A549 treated with GW870086 at 1 μM for 4 hours (cell line): Measurements from ENCODE around the gene TMEM213. TPM values are rescaled to one million over a fixed set of nuclear protein-coding genes. Genes with fewer than 3 reads are reported as not detected.

ENCODE experiments used
- total RNA-seq: library from RNA; stranded (reverse); fragments of 200-300 nt; extraction: Qiagen RNA extraction; gene quantifications from 5 replicates; pipeline ENCODE4 v1.2.3, GENCODE V29; 2022; ENCODE audit warnings: low read depth

Gene TMEM213
- not detected in 5 replicates for total RNA-seq

DNA sequence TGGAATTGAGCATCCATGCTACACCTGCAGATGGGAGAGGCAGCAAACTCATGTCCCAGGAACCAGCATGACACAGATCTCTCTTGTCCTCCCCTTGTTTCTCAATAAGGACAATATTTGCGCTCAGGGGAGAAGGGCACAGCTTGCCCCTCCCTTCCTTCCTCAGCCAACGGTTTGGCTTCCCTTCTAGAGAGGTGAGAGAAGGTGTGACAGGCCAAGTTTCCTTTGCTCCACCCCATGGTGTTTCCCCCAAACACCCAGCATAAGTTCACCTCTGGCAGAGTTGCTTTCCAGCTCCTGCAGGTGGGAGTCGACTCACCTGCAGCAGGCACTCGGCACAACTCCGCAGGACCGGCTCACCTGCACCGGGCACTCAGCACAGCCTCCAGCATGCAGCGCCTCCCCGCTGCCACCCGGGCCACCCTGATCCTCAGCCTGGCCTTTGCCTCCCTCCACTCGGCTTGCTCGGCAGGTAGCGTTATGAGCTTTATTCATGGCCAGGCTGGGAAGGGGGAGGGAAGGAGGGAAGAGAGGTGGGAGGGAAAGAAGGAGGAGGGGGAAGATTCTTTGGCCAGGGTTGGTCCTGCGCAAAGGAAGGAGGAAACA, at the start of gene TMEM213, which contains the start of gene ATP6V0A4:
Gene TMEM213, plus strand, starts transcription at position 280 of the 606 bp plus-strand sequence. Its CDS starts 111 bp downstream, at position 391.
Gene ATP6V0A4, minus strand, starts transcription at position 482 of the 606 bp plus-strand sequence. CDS start 26,949 bp downstream, outside the sequence.

Other genes starting within 250 kb of the TMEM213 start
- gene SVOPL, start 96.6 kb upstream of the TMEM213 start, total RNA-seq = not detected in 5 replicates
- gene ATP6V0A4, start 202 bp downstream of the TMEM213 start, total RNA-seq = 0.10 to 0.57 TPM (median 0.20 TPM) in 5 replicates
- gene KIAA1549, start 183.4 kb downstream of the TMEM213 start, total RNA-seq = 4.9 to 6.8 TPM (median 6.2 TPM) in 5 replicates
- 3.9 to 8.6 TPM (median 7.4 TPM) in 5 replicates for gene ZC3HAV1L, start 238.0 kb downstream of the TMEM213 start, total RNA-seq